HUES64 (cell line): Measurements from ENCODE around the gene KIFAP3.

ENCODE experiments used
- H3K27ac ChIP-seq: 2 replicates; pipeline ENCODE4 v1.7.0; 2013; ENCODE audit warnings: low read depth, low read length, inconsistent platforms
- H3K27me3 ChIP-seq: 2 replicates; pipeline ENCODE4 v1.6.1; 2013; ENCODE audit warnings: mild to moderate bottlenecking, low read length; ENCODE audit not compliant: insufficient read depth
- H3K36me3 ChIP-seq: 2 replicates; pipeline ENCODE4 v1.6.1; 2013; ENCODE audit warnings: mild to moderate bottlenecking, low read length; ENCODE audit not compliant: insufficient read depth
- H3K4me1 ChIP-seq: 2 replicates; pipeline ENCODE4 v1.6.1; 2013; ENCODE audit warnings: mild to moderate bottlenecking, low read length, moderate library complexity; ENCODE audit not compliant: insufficient read depth
- H3K4me3 ChIP-seq: 2 replicates; pipeline ENCODE4 v1.5.1; 2013; ENCODE audit warnings: mild to moderate bottlenecking, low read length, moderate library complexity
- H3K9ac ChIP-seq: 2 replicates; pipeline ENCODE4 v1.6.1; 2013; ENCODE audit warnings: mild to moderate bottlenecking, low read depth, low read length
- H3K9me3 ChIP-seq: 2 replicates; pipeline ENCODE4 v1.6.1; 2013; ENCODE audit warnings: low read depth, low read length; ENCODE audit not compliant: insufficient read depth
- WGBS: fragments of 150-250, 120-280 bp; methylation state at CpG from one replicate; pipeline ENCODE4 v1.1.7; 2013; ENCODE audit warnings: missing lambda C conversion rate; 5-methylcytosine and 5-hydroxymethylcytosine counted together

The KIFAP3 gene

GRCh38 chr1:169970114-169970513 lies 104.4 kb downstream of the KIFAP3 start:
- H3K27me3 ChIP-seq = no peaks in the 10 kb centered on the region
- no peaks in the 10 kb centered on the region for H3K36me3 ChIP-seq
- H3K27ac ChIP-seq = no peak overlapping the region
- no peaks in the 10 kb centered on the region for H3K4me1 ChIP-seq
- H3K9ac ChIP-seq = no peak overlapping the region
- H3K4me3 ChIP-seq = no peak overlapping the region
- WGBS = 84% methylated on average over 1 of the region's 2 CpGs
- no peaks in the 10 kb centered on the region for H3K9me3 ChIP-seq

- no peak overlapping the region for H3K27ac ChIP-seq
- no peaks in the 10 kb centered on the region for H3K36me3 ChIP-seq
- H3K4me1 ChIP-seq = no peaks in the 10 kb centered on the region
- H3K4me3 ChIP-seq = no peak overlapping the region
- 59% methylated on average over 3 of the region's 4 CpGs for WGBS
- no peaks in the 10 kb centered on the region for H3K9me3 ChIP-seq
- no peaks in the 10 kb centered on the region for H3K27me3 ChIP-seq
- H3K9ac ChIP-seq = no peak overlapping the region
Measured at GRCh38 chr1:169968174-169968573, 106.3 kb downstream of the KIFAP3 start.

GRCh38 chr1:169964206-169964605 lies 110.3 kb downstream of the KIFAP3 start:
- Histone ChIP-seq H3K4me3 (no peak overlapping the region), H3K36me3 (no peaks in the 10 kb centered on the region), H3K9ac (no peak overlapping the region), H3K4me1 (no peaks in the 10 kb centered on the region), H3K9me3 (no peaks in the 10 kb centered on the region), H3K27me3 (no peaks in the 10 kb centered on the region), H3K27ac (no peak overlapping the region)
- WGBS = 89% methylated on average over 2 of the region's 4 CpGs

- Histone ChIP-seq H3K27ac (no peak overlapping the region), H3K9ac (no peak overlapping the region), H3K27me3 (no peaks in the 10 kb centered on the region), H3K9me3 (no peaks in the 10 kb centered on the region), H3K36me3 (no peaks in the 10 kb centered on the region), H3K4me1 (no peaks in the 10 kb centered on the region), H3K4me3 (no peak overlapping the region)
Measured at GRCh38 chr1:169959686-169960085, 114.8 kb downstream of the KIFAP3 start.

GRCh38 chr1:169958987-169959386 lies 115.5 kb downstream of the KIFAP3 start:
- Histone ChIP-seq H3K36me3 (no peaks in the 10 kb centered on the region), H3K9me3 (no peaks in the 10 kb centered on the region), H3K4me3 (no peak overlapping the region), H3K27me3 (no peaks in the 10 kb centered on the region), H3K9ac (no peak overlapping the region), H3K27ac (no peak overlapping the region), H3K4me1 (no peaks in the 10 kb centered on the region)
- 93% methylated on average over 2 of the region's 3 CpGs for WGBS

GRCh38 chr1:169957884-169958283 lies 116.6 kb downstream of the KIFAP3 start:
- Histone ChIP-seq H3K27ac (no peak overlapping the region), H3K4me1 (no peaks in the 10 kb centered on the region), H3K9ac (no peak overlapping the region), H3K9me3 (no peaks in the 10 kb centered on the region), H3K4me3 (no peak overlapping the region), H3K27me3 (no peaks in the 10 kb centered on the region), H3K36me3 (no peaks in the 10 kb centered on the region)
- 95% methylated on average over 3 of the region's 3 CpGs for WGBS

- Histone ChIP-seq H3K27ac (no peak overlapping the region), H3K4me1 (peaks cover 13% of the 10 kb centered on the region), H3K4me3 (no peak overlapping the region), H3K27me3 (no peaks in the 10 kb centered on the region), H3K9me3 (no peaks in the 10 kb centered on the region), H3K9ac (no peak overlapping the region), H3K36me3 (no peaks in the 10 kb centered on the region)
- WGBS = 88% methylated on average over 1 of the region's 1 CpG
Measured at GRCh38 chr1:169951108-169951507, 123.4 kb downstream of the KIFAP3 start.

GRCh38 chr1:169949139-169949538 lies 125.4 kb downstream of the KIFAP3 start:
- no peak overlapping the region for H3K9ac ChIP-seq
- H3K27ac ChIP-seq = no peak overlapping the region
- H3K36me3 ChIP-seq = no peaks in the 10 kb centered on the region
- H3K27me3 ChIP-seq = no peaks in the 10 kb centered on the region
- no peak overlapping the region for H3K4me3 ChIP-seq
- peaks cover 13% of the 10 kb centered on the region for H3K4me1 ChIP-seq
- H3K9me3 ChIP-seq = no peaks in the 10 kb centered on the region

GRCh38 chr1:169946206-169946605 lies 128.3 kb downstream of the KIFAP3 start:
- Histone ChIP-seq H3K4me1 (peaks cover 10% of the 10 kb centered on the region), H3K9me3 (no peaks in the 10 kb centered on the region), H3K27me3 (no peaks in the 10 kb centered on the region), H3K9ac (no peak overlapping the region), H3K27ac (no peak overlapping the region), H3K4me3 (no peak overlapping the region), H3K36me3 (no peaks in the 10 kb centered on the region)

- peaks cover 2% of the 10 kb centered on the region; the same call in 1 of the 2 replicates for H3K4me1 ChIP-seq
- no peak overlapping the region for H3K9ac ChIP-seq
- H3K27ac ChIP-seq = no peak overlapping the region
- H3K9me3 ChIP-seq = no peaks in the 10 kb centered on the region
- no peaks in the 10 kb centered on the region for H3K36me3 ChIP-seq
- H3K27me3 ChIP-seq = no peaks in the 10 kb centered on the region
- H3K4me3 ChIP-seq = no peak overlapping the region
- 91% methylated on average over 4 of the region's 4 CpGs for WGBS
Measured at GRCh38 chr1:169945181-169945580, 129.3 kb downstream of the KIFAP3 start.

GRCh38 chr1:169944621-169945020 lies 129.9 kb downstream of the KIFAP3 start:
- Histone ChIP-seq H3K9me3 (no peaks in the 10 kb centered on the region), H3K4me1 (no peaks in the 10 kb centered on the region; the same call in 1 of the 2 replicates), H3K9ac (no peak overlapping the region), H3K36me3 (no peaks in the 10 kb centered on the region), H3K4me3 (no peak overlapping the region), H3K27ac (no peak overlapping the region), H3K27me3 (no peaks in the 10 kb centered on the region)
- 90% methylated on average over 3 of the region's 3 CpGs for WGBS

GRCh38 chr1:169943963-169944526 lies 130.4 kb downstream of the KIFAP3 start:
- WGBS = 89% methylated on average over 17 of the region's 17 CpGs
- H3K4me1 ChIP-seq = no peaks in the 10 kb centered on the region
- H3K36me3 ChIP-seq = no peaks in the 10 kb centered on the region
- no peak overlapping the region for H3K9ac ChIP-seq
- no peak overlapping the region for H3K4me3 ChIP-seq
- no peak overlapping the region for H3K27ac ChIP-seq
- H3K9me3 ChIP-seq = no peaks in the 10 kb centered on the region
- no peaks in the 10 kb centered on the region for H3K27me3 ChIP-seq
